ENCODE results near the gene ZSCAN16.

The ZSCAN16 gene

DNA sequence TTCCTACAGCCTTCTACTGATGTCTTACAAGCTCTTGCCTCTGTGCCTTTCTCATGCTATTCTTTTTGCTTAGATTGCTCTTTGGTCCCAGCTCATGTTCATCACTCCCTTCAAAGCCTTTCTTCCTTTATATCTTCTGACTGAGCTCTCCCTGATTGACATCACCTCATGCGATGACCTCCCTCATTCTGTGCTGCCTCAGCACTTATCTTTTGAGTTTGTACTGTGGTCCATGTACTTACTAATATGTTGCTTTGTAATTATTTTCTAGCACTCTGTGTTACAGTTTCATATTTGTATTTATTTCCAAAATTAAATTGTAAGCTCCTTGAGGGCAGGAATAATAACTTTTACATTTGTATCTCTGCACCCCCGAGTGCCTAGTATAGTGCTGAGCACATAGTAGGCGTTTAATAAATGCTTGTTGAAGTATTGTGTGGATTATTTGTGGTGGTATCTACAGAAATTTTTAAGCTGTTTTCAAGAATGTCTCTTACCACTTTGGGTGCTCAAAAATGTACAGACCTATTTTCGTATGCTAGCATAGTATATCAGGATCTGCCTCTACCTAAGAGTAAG, 34.7 kb downstream of the ZSCAN16 start:
- no peak overlapping the region for H3K27ac ChIP-seq
- TF ChIP-seq ZFX (IDR thresholded peaks at IDR 0.05), result no peak
- TF ChIP-seq, protein P1, sequence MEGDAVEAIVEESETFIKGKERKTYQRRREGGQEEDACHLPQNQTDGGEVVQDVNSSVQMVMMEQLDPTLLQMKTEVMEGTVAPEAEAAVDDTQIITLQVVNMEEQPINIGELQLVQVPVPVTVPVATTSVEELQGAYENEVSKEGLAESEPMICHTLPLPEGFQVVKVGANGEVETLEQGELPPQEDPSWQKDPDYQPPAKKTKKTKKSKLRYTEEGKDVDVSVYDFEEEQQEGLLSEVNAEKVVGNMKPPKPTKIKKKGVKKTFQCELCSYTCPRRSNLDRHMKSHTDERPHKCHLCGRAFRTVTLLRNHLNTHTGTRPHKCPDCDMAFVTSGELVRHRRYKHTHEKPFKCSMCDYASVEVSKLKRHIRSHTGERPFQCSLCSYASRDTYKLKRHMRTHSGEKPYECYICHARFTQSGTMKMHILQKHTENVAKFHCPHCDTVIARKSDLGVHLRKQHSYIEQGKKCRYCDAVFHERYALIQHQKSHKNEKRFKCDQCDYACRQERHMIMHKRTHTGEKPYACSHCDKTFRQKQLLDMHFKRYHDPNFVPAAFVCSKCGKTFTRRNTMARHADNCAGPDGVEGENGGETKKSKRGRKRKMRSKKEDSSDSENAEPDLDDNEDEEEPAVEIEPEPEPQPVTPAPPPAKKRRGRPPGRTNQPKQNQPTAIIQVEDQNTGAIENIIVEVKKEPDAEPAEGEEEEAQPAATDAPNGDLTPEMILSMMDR (conservative IDR thresholded peaks at IDR 0.05), result no peak

DNA sequence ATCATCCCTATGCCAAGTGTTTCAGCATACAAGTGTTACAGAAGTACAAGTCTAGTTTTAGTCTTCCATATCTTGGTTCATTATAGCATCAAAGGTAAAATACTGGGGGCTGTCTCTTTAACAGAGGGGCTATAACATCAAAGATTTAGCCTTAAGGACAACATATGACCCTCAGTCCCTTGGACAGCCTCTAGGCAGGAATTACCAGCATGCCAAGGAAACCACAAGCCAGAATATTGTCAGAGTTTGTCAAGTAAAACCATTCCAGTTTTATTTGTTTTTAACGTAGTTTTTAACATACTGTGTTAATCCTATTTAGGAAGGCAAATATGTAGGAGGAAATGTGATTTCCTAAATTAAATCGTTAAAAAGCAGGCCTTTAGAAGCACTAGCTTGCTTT, 35.8 kb downstream of the ZSCAN16 start:
- H3K27ac ChIP-seq, result no peak overlapping the region
- TF ChIP-seq, protein P1 (conservative IDR thresholded peaks at IDR 0.05), result no peak
- no peak for TF ChIP-seq ZFX (IDR thresholded peaks at IDR 0.05)

DNA sequence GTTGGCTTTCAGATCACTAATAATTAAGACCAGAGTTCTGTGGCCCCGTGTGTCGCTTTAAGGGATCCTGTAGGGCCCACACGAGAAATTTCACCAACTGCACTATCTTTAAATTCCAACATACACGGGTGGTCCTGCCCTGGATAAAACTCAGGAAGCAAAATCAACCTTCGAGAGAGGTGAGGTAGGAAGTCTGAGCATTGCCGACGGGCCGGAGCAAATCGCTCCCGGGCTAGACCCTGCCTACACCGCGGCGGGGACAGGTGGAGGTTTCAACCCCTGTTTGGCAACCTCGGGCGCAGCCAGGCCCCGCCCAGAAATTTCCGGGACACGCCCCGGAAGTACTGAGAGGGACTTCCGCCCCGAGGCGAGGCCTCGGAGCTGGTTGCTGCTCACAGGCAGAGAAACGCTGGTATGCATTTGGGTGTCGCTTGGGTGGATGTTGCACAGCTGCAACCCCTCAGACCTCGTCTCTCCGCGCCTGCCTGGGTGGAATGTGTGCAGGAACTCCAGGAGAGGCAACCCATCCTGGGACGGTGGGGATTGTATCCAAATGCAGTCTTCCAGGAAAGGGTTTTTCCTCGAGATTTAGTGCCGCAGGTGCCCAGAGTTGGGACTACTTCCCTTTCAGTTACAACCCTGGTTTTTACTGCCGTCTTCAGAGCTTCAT, 37.1 kb downstream of the ZSCAN16 start:
- no peak for TF ChIP-seq ZFX (IDR thresholded peaks at IDR 0.05)
- TF ChIP-seq, protein P1 (conservative IDR thresholded peaks at IDR 0.05), result no peak
- H3K27ac ChIP-seq, result no peak overlapping the region

DNA sequence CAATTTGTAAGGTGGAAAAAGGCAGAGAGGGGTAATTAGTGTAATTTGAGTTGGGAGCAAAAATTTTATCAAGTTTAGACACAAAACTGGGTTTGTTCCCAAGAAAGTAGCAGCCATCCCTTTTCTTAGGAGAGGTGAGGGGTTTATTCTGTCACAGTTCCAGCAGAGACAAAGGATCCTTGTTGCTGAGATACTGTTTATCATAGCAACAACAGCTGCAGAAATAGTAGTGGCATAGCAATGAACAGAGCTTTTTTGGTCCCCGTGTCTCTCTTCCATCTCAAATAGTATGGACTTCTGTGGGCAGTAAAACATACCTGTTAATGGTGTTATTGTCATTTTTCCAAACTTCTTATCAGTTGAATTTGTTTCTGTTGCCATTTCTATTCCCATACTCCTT, 41.2 kb downstream of the ZSCAN16 start:
- H3K27ac ChIP-seq, result no peak overlapping the region

GRCh38 chr6:28167068-28167467, 42.7 kb downstream of the ZSCAN16 start:
- no peak for TF ChIP-seq ZFX (IDR thresholded peaks at IDR 0.05)
- TF ChIP-seq, protein P1 (conservative IDR thresholded peaks at IDR 0.05), result no peak
- no peak overlapping the region for H3K27ac ChIP-seq

More for the DNA sequence above, 41.2 kb downstream of the ZSCAN16 start:
- no peak for TF ChIP-seq ZFX (IDR thresholded peaks at IDR 0.05)

GRCh38 chr6:28167926-28168325, 43.5 kb downstream of the ZSCAN16 start:
- TF ChIP-seq, protein P1 (conservative IDR thresholded peaks at IDR 0.05), result no peak
- TF ChIP-seq ZFX (IDR thresholded peaks at IDR 0.05), result no peak
- H3K27ac ChIP-seq, result no peak overlapping the region

DNA sequence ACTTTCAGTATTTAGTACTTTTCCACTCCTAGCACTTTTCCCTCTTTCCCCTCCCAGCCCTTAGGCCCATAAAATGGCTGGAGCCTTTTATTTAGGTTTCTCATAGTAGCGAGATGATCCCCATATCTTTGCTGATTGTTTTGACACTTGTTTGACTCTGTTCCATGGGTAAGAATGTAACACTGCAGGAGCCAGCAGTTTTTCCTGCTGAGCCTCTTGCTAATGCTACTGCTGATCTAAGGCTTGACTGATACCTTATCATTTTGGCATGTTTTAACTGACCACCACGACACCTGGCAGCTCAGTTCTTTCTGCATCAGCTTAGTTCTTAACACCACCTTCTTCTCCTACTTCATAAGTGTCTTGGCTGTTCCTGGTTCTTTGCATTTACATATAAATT, 46.9 kb downstream of the ZSCAN16 start:
- TF ChIP-seq, protein P1 (conservative IDR thresholded peaks at IDR 0.05), result no peak
- no peak for TF ChIP-seq ZFX (IDR thresholded peaks at IDR 0.05)
- H3K27ac ChIP-seq, result no peak overlapping the region

GRCh38 chr6:28172006-28172405, 47.6 kb downstream of the ZSCAN16 start:
- no peak overlapping the region for H3K27ac ChIP-seq
- TF ChIP-seq, protein P1 (conservative IDR thresholded peaks at IDR 0.05), result no peak
- TF ChIP-seq ZFX (IDR thresholded peaks at IDR 0.05), result no peak
